ENCODE data around the gene PLPPR4.

DNA sequence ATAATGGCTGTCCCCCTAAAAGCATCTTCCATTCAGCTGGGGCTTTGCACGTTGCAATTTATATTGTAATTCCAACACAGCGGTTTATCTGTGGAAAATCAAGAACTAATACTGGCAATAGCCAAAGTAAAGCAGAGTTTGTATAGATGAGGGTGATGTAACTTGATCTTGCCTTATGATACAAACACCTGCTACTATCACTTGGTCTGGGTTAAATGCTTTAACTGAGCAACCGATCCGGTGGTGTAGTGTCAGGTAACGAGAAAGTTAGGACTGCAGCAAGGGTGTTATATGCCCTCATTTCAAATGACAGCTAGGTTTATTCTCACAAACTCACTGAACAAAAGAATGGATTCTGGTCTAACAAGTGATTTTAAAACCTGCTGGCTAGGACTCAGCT, 47.3 kb upstream of the PLPPR4 start:
- TF ChIP-seq, protein P1, sequence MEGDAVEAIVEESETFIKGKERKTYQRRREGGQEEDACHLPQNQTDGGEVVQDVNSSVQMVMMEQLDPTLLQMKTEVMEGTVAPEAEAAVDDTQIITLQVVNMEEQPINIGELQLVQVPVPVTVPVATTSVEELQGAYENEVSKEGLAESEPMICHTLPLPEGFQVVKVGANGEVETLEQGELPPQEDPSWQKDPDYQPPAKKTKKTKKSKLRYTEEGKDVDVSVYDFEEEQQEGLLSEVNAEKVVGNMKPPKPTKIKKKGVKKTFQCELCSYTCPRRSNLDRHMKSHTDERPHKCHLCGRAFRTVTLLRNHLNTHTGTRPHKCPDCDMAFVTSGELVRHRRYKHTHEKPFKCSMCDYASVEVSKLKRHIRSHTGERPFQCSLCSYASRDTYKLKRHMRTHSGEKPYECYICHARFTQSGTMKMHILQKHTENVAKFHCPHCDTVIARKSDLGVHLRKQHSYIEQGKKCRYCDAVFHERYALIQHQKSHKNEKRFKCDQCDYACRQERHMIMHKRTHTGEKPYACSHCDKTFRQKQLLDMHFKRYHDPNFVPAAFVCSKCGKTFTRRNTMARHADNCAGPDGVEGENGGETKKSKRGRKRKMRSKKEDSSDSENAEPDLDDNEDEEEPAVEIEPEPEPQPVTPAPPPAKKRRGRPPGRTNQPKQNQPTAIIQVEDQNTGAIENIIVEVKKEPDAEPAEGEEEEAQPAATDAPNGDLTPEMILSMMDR (IDR thresholded peaks at IDR 0.05): no peak
- TF ChIP-seq POLR2A (IDR thresholded peaks at IDR 0.05) (no peak), POLR2AphosphoS5 (IDR thresholded peaks at IDR 0.05) (no peak)
